Spleen (tissue), 7 donors: ENCODE data around the gene DET1.
"Not testable (repeated sequence)": the region's sequence is repeated elsewhere in the genome, so short reads cannot be mapped to it uniquely, and the experiment has no call there.

ENCODE experiments used
- CTCF ChIP-seq, 11 experiments: fragments of 200-600 bp in 7 of 11; fragments of 450-650 bp in 4 of 11; sonication (generic) in 4 of 11; IDR thresholded peaks in 8 of 11; conservative IDR thresholded peaks in 3 of 11; 1 replicate in 7 of 11; 2 replicates in 4 of 11; pipeline versions ENCODE4 v1.4.0 to v1.8.0; 2016 to 2021; ENCODE audit warnings: antibody characterized with exemption in 11 of 11, inconsistent platforms in 4 of 11, mild to moderate bottlenecking in 1 of 11
- POLR2A ChIP-seq, 3 donors: fragments of 450-650 bp; IDR thresholded peaks; one replicate each; pipeline ENCODE4 v1.5.1; 2017; ENCODE audit warnings: antibody characterized with exemption in 3 of 3, mild to moderate bottlenecking in 1 of 3
- POLR2AphosphoS5 ChIP-seq, 3 donors: sonication (generic); formaldehyde crosslinking; IDR thresholded peaks; one replicate each; pipeline ENCODE4 v1.5.1; 2017; ENCODE audit warnings: antibody characterized with exemption in 3 of 3
- donor health status: DM: no; HTN: no; CAD: no; lungs with moderate emphysema.
- donor health status: DM: no; HTN: no; CAD: no.
- donor health status: DM: no; HTN: no; CAD: no.

GRCh38 chr15:88468721-88469120 lies 77.8 kb downstream of the DET1 start:
- not testable (repeated sequence) for TF ChIP-seq CTCF (IDR thresholded peaks at IDR 0.05 in 8 of 11, conservative IDR thresholded peaks at IDR 0.05 in 3 of 11); POLR2A (IDR thresholded peaks at IDR 0.05); POLR2AphosphoS5 (IDR thresholded peaks at IDR 0.05)
